NCI-H1694 (cell line): ENCODE results near the gene CTBP1.
"Not testable (repeated sequence)": the region's sequence is repeated elsewhere in the genome, so short reads cannot be mapped to it uniquely, and the experiment has no call there.

Source experiments
- DNase-seq: peaks from one replicate; lab custom pipeline; 2025; lab: John Stamatoyannopoulos, UW

Gene CTBP1

GRCh38 chr4:1237981-1238675 lies 10.8 kb downstream of the CTBP1 start:
- no peak for DNase-seq

DNA sequence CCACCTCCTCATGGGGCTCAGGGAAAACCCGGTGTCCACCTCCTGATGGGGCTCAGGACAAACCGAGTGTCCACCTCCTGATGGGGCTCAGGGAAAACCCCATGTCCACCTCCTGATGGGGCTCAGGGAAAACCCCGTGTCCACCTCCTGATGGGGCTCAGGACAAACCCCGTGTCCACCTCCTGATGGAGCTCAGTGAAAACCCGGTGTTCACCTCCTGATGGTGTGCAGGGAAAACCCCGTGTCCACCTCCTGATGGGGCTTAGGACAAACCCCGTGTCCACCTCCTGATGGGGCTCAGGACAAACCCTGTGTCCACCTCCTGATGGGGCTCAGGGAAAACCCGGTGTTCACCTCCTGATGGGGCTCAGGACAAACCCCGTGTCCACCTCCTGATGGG lies 11.7 kb downstream of the CTBP1 start:
- DNase-seq, result not testable (repeated sequence)

DNA sequence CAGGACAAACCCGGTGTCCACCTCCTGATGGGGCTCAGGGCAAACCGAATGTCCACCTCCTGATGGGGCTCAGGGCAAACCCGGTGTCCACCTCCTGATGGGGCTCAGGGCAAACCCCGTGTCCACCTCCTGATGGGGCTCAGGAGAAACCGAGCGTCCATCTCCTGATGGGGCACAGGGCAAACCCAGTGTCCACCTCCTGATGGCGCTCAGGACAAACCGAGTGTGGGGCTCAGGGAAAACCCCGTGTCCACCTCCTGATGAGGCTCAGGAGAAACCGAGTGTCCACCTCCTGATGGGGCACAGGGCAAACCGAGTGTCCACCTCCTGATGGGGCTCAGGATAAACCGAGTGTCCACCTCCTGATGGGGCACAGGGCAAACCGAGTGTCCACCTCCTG lies 12.1 kb downstream of the CTBP1 start:
- DNase-seq, result not testable (repeated sequence)

- DNase-seq, result no peak
Measured at GRCh38 chr4:1236103-1236641, 12.8 kb downstream of the CTBP1 start.

DNA sequence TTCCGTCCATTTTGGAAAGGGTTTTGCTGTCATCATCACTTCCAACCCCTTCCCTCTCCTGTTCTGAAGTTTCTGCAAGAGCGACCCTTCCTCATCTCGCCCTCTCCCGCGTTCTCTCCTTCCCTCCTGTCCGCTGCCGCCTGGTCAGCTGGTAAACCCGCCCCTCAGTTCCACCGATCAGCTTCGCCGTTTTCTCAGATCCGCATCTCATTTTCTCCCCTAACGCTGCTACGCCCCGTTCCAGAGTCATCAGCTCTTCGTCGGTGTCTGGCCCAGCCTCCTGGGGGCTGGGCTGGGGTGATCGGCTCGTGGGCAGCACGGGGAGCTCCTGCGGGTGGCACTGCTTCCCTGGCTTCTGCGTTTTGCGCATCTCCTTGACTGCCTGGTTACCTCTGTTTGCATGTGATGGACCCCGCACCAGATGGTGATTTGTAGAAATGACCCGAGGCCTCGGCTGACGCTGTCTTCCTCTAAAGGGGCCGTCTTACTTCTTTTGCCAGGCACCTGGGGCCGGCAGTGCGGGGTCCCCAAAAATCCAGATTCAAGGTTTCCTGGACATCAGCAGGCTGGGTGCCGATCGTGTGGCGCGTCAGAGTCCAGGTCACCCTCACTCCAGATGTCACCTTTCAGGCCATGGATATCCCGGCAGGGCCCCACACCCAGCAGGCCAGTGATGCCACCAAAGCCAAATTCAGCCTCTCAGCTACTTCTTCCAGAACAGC lies 13.4 kb downstream of the CTBP1 start:
- DNase-seq, result no peak

GRCh38 chr4:1234811-1235292 lies 14.1 kb downstream of the CTBP1 start:
- no peak for DNase-seq

DNA sequence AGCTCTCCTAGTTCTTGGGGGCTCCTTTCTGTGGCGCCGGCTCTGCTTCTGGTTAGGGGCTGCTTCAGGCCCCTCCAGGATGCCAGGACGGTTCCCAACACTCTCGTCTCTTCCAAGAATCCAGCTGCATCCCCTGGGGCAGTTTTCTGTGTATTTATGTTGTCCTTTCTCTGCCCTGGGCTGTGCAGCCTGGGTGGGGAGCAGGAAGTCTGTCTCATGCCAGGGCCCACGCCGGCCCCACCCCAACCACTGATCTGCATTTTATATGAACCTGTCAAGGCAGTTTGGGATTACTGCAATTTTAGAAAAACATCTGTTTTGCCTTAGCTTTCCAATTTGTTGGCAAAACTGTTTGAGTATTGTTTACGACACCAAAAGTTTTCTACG lies 14.6 kb downstream of the CTBP1 start:
- no peak for DNase-seq

DNA sequence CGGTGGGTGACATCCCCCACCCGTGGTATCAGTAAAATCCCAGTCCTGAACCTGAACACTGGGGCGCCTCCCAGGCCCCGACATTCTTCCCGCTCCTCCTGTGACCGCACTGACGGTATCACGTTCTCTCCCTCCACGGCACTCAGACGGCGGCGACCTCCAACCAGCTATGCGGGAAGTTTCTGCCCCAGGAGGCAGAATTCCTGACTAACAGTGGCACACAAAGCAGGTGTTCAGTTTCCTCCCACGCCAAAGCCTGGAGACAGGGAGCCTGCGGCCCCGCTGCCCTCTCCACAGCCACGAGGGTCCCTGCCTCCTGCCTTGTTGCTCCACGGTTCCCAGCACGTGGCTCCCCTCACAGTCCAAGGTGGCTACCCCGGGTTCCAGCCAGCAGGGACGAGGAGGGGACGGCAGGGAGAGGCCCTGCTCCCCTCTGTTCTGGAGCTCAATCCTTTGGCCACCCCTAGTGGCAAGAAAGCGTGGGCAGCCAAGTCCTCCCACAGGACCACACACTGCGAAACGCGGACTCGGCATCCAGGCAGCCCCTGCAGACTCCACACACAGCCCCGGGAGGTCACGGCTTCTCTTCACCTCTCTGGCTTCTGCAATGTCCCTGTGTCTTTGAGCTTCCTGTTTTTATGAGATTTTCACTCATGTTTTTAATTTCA lies 15.2 kb downstream of the CTBP1 start:
- DNase-seq, result no peak

GRCh38 chr4:1232661-1233621 lies 16.0 kb downstream of the CTBP1 start:
- DNase-seq, result no peak

GRCh38 chr4:1231637-1232360 lies 17.1 kb downstream of the CTBP1 start:
- no peak for DNase-seq

- DNase-seq, result no peak
Measured at GRCh38 chr4:1230971-1231636, 17.8 kb downstream of the CTBP1 start.

DNA sequence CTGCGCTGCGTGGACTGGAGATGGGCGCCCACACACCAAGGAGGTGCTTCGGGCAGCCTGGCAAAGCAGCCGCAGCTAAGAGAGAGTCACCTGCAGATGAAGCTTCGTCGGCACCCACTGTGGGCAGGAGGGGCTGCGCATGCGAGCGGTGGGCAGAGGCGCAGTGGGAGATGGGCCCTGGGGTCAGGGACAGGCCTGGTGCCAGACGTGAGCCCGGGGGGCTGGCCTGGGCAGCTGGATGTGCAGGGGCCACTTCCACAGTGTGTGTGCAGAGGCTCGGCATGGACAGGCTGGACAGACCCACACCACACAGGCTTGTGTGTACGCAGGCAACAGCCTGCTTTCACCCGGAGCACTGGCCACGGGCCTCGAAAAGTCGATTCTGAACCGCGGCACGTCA lies 18.6 kb downstream of the CTBP1 start:
- no peak for DNase-seq

DNA sequence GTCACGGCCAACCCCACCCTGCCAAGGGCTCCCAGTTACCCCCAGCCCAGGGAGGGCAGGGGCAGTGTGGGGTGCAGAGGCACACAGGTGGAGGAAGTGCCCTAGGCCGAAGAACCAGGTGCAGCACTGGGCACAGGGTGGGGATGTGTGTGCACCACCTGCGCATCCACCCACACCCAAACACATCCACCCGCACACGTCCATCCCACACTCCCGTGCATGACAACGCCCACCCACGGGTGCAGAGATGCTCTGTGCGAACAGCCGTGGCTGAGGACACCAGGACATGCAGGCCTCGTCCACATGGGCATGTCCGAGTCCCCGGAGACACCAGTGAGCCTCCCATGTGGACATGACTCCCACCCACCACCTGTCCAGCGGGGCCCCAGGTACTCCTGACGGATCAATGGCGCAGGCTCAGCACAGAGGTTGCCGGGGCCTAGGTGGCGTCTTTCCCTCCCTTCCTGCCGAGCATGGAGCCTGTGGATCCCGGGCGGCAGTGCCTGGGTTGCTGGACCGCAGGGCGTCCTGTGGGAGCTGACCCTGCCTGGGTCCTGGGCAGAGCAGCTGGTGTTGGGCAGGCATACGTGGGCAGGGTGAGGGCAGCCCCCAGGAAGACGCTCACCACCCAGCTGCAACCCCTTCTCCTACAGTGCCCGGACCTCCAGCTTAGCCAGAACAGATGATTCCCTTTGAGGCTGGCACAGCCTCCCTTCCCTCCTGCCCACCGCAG lies 19.6 kb downstream of the CTBP1 start:
- no peak for DNase-seq

DNA sequence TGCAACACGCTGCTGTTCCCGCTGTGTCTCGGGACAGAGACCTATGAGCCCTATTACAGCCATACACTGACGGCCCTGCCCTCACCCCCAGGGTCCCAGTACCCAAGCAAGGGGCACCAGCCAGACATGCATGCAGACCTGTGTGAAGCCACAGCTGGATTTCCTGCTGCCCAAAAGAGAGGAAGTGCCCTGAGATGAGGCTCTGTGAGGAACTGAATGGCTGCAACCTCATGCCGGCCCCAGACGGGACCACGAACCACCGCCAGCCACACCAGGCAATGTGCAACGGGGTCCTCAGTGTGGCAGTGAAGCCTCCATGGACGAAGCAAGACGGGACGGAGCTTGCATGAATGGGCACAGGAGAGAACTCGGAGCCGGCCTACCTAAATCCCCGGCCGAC lies 21.1 kb downstream of the CTBP1 start:
- DNase-seq, result no peak

- no peak for DNase-seq
Measured at GRCh38 chr4:1226598-1226997, 22.3 kb downstream of the CTBP1 start.

- DNase-seq, result no peak
Measured at GRCh38 chr4:1226144-1226481, 22.8 kb downstream of the CTBP1 start.

DNA sequence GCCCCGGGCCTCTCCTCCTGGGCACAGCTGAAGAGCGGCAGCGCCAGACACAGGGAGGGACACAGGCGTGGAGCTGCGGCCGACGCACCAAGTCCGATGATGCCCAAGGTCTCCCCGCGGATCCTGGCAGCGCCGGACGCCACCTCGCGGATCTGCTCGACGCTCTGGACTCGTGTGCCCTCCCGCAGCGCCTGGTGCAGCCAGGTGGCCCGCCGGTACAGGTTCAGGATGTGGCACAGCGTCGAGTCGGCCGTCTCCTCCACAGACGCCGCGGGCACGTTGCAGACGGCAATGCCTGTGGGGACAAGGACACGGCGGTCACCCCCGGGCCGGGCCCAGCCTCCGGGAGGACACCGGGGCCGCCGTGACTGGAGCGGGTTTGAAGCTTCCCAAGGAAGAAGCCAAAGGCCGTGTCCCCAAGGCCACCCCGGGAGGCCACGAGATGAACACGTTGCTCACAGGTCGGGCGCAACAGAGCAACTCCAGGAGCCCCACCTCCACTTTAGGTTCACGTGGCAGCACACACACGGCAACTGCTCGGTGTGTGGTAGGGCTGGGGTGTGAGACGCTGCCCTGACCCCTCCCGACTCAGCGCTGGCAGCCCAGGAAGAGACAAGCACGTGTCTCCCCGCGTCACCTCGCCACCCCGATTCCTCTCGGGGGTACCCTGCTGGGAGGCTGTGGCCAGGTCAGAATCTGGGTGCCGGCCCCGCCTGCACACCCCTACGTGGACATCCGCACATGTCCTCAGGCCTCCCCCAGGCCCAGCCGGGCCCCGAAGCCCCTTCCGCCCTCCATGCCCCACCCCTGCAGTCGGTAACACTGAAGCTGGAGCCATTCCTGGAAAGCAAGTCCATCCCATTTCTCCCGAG lies 23.4 kb downstream of the CTBP1 start:
- no peak for DNase-seq

- no peak for DNase-seq
Measured at GRCh38 chr4:1223841-1224809, 24.8 kb downstream of the CTBP1 start.
